CD4-positive, CD25-positive, alpha-beta regulatory T cell (primary cell): ENCODE measurements around the gene GCAT. TPM values are rescaled to one million over a fixed set of nuclear protein-coding genes. Genes with fewer than 3 reads are reported as not detected.

ENCODE experiments used
- ATAC-seq, 2 donors: fragments of 150-1000 bp; cut with Tn5 transposase; one replicate each; pipeline ENCODE4 v1.10.0; 2021; ENCODE audit warnings: low read depth in 2 of 2, moderate number of reproducible peaks in 2 of 2, moderate library complexity in 1 of 2
- DNase-seq, 3 donors: peaks; one replicate each; pipeline versions ENCODE4 v3.0.0 to v3.0.0-alpha.2; 2012 to 2022; ENCODE audit warnings: mixed read lengths in 1 of 3
- H3K27ac ChIP-seq: one replicate; pipeline ENCODE4 v1.7.0; 2013; ENCODE audit warnings: mild to moderate bottlenecking, low read length; ENCODE audit not compliant: insufficient read depth, poor library complexity, severe bottlenecking
- H3K27me3 ChIP-seq: one replicate; pipeline ENCODE4 v1.7.0; 2013; ENCODE audit warnings: low read length; ENCODE audit not compliant: control insufficient read depth, insufficient read depth
- H3K36me3 ChIP-seq: one replicate; pipeline ENCODE4 v1.7.0; 2013; ENCODE audit warnings: mild to moderate bottlenecking, low read length, moderate library complexity; ENCODE audit not compliant: control insufficient read depth, insufficient read depth
- H3K4me1 ChIP-seq: 2 replicates; pipeline ENCODE4 v1.7.0; 2013; ENCODE audit warnings: mild to moderate bottlenecking, low read length; ENCODE audit not compliant: insufficient read depth, control insufficient read depth, poor library complexity, severe bottlenecking
- H3K4me3 ChIP-seq: one replicate; pipeline ENCODE4 v1.7.0; 2013; ENCODE audit warnings: low read depth, mild to moderate bottlenecking, low read length, moderate library complexity
- H3K9me3 ChIP-seq, 2 experiments: 1 replicate in 1 of 2; 2 replicates in 1 of 2; pipeline ENCODE4 v1.7.0; 2013; ENCODE audit warnings: low read length in 2 of 2, mild to moderate bottlenecking in 1 of 2, moderate library complexity in 1 of 2; ENCODE audit not compliant: control insufficient read depth in 2 of 2
- H3K27ac Mint-ChIP-seq, 3 donors: one replicate each; pipeline ENCODE4 v1.8.0; 2020 to 2022; ENCODE audit warnings: mild to moderate bottlenecking in 3 of 3, mixed read lengths in 3 of 3, moderate library complexity in 2 of 3
- H3K27me3 Mint-ChIP-seq: one replicate; pipeline ENCODE4 v1.8.0; 2022; ENCODE audit warnings: mild to moderate bottlenecking, mixed read lengths
- H3K36me3 Mint-ChIP-seq: one replicate; pipeline ENCODE4 v1.8.0; 2020; ENCODE audit warnings: mixed read lengths
- H3K4me1 Mint-ChIP-seq, 4 donors: one replicate each; pipeline ENCODE4 v1.8.0; 2020 to 2022; ENCODE audit warnings: mixed read lengths in 4 of 4, mild to moderate bottlenecking in 1 of 4
- H3K4me3 Mint-ChIP-seq, 4 donors: one replicate each; pipeline ENCODE4 v1.8.0; 2020 to 2022; ENCODE audit warnings: mild to moderate bottlenecking in 4 of 4, mixed read lengths in 4 of 4, moderate library complexity in 3 of 4
- H3K9me3 Mint-ChIP-seq, 7 donors: one replicate each; pipeline ENCODE4 v1.8.0; 2020 to 2022; ENCODE audit warnings: mixed read lengths in 7 of 7, mild to moderate bottlenecking in 3 of 7, moderate library complexity in 2 of 7
- polyA plus RNA-seq, 4 donors: library from polyadenylated mRNA; unstranded; fragments of 300-500 nt; fragmentation: Illumina TruSeq; gene quantifications; one replicate each; pipeline ENCODE4 v1.2.3, GENCODE V29; 2021
- total RNA-seq: library from RNA; stranded (reverse); gene quantifications from one replicate; pipeline ENCODE4 v1.2.3, GENCODE V29; 2022

GCAT gene
- total and polyA plus RNA-seq, 5 donors from 2014 or later, result 0.45 to 2.0 (median 1.4) TPM

DNA sequence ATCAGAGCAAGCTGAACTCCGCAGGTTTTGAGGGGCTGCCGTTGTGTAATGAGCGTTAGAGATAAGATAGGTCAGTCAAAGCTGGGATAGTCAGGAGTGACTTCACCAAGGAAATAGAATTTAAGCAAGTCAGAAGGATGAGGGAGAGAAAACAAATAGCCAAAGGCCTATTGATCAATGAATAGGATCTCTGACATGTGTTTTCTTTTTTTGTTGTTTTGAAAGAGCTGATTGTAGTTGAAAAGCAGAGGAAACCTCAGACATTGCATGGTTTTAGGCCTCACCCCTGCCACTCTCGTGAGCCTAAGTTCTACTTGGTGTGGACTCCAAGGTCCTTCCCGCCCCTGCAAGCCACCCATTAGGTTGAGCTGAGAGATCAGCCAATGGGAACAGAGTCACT lies 44.7 kb downstream of the GCAT start:
- H3K36me3 ChIP-seq, result peaks cover 53% of the 10 kb centered on the region
- Mint-ChIP-seq H3K9me3 (no peaks in the 10 kb centered on the region), H3K36me3 (peaks cover 41% of the 10 kb centered on the region), H3K4me3 (peak overlapping the region in 1 of 4 donors; percentile 11), H3K4me1 (peaks cover 24 to 69% (median 44%) of the 10 kb centered on the region in 4 donors), H3K27ac (no peak overlapping the region), H3K27me3 (no peaks in the 10 kb centered on the region)
- peaks cover 25% of the 10 kb centered on the region for H3K4me1 ChIP-seq
- no peaks in the 10 kb centered on the region for H3K9me3 ChIP-seq
- H3K27me3 ChIP-seq, result no peaks in the 10 kb centered on the region
- no peak for DNase-seq
- H3K4me3 ChIP-seq, result no peak overlapping the region
- no peak overlapping the region for H3K27ac ChIP-seq
- no peak for ATAC-seq

DNA sequence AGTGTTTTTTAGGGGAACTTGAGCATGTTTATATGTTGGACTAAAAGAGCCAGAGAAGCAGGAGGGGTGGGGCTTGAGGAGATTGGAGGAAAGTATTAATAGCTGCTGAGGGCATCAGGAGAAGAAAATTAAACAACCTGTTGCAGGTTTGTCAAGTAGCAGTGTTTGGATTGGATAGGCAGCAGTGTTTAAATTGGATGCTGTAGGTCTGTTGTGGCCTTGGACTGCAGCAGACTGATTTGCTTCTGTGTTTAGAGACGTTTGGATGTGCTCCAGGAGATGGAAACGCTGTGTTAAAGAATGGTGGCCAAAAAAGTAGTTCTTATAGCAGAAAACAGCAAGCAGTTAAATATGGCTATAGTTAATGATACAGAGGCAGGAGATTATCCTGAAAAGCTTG lies 47.2 kb downstream of the GCAT start:
- Histone ChIP-seq H3K9me3 (no peaks in the 10 kb centered on the region), H3K4me1 (peaks cover 19% of the 10 kb centered on the region), H3K27ac (no peak overlapping the region), H3K36me3 (peaks cover 72% of the 10 kb centered on the region), H3K4me3 (no peak overlapping the region), H3K27me3 (no peaks in the 10 kb centered on the region)
- Mint-ChIP-seq H3K9me3 (no peaks in the 10 kb centered on the region), H3K27me3 (no peaks in the 10 kb centered on the region), H3K4me3 (peak overlapping the region in 1 of 4 donors; percentile 33), H3K27ac (peak overlapping the region in 1 of 3 donors; percentile 72), H3K36me3 (peaks cover 51% of the 10 kb centered on the region), H3K4me1 (peaks cover 8 to 56% (median 30%) of the 10 kb centered on the region in 4 donors)
- no peak for DNase-seq
- no peak for ATAC-seq

DNA sequence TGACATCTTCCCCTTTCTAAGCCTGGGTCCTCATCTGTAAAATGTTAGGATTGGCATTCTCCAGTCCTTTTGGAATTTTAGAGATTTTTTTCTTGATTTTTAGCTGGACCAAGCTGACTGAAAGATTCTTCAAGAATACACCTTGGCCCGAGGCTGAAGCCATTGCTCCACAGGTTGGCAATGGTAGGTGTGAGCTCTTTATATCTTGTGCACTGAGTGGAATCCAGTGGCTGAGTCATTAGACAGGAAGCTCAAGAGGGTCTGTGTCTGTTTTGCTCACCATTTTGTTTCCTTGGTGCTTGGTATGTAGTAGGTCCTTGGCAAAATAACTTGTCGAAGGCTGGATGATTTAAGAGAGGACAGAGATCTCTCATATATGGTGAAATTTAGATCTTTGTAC lies 47.7 kb downstream of the GCAT start:
- Mint-ChIP-seq H3K9me3 (peaks cover 0 to 1% (median 0%) of the 10 kb centered on the region in 7 donors), H3K27ac (peak overlapping the region in 1 of 3 donors; percentile 13), H3K27me3 (no peaks in the 10 kb centered on the region), H3K36me3 (peaks cover 52% of the 10 kb centered on the region), H3K4me1 (peaks cover 8 to 51% (median 29%) of the 10 kb centered on the region in 4 donors), H3K4me3 (peak overlapping the region in 1 of 4 donors; percentile 60)
- H3K4me1 ChIP-seq, result peaks cover 14% of the 10 kb centered on the region
- H3K9me3 ChIP-seq, result no peaks in the 10 kb centered on the region
- no peak for ATAC-seq
- H3K27me3 ChIP-seq, result no peaks in the 10 kb centered on the region
- H3K4me3 ChIP-seq, result no peak overlapping the region
- peaks cover 75% of the 10 kb centered on the region for H3K36me3 ChIP-seq
- no peak overlapping the region for H3K27ac ChIP-seq
- DNase-seq, result no peak

DNA sequence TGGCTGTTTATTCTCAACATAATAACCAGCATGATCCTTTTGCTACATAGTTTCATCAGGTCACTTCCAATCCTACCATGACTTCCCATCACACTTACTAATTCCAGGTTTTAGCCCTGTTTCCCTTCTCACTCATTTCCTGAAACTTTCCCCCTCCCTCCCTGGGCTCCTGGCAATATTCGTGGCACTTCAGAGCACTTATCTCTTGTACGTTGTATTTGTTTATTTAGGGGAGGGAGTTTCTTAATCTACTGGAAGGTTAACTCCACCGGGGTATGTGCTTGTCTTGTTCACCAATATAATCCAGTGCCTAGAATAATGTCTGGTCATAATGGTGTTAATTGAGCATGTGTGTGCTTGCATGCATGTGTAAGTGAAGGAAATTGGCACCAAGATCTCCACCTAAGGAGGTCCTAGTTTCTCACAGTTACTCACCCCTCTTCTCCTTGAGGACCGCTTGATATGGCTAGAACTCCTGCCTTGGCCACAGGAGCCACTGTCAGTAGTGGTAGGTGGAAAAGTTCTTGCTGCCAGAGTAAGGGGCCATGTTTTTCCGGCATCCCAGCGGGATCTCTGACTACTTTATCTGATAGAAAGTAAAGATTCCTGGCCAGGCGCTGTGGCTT lies 53.2 kb downstream of the GCAT start:
- Mint-ChIP-seq H3K4me3 (no peak overlapping the region), H3K36me3 (peaks cover 50% of the 10 kb centered on the region), H3K4me1 (peaks cover 0 to 15% (median 7%) of the 10 kb centered on the region in 4 donors), H3K27ac (no peak overlapping the region), H3K9me3 (peaks cover 0 to 1% (median 0%) of the 10 kb centered on the region in 7 donors), H3K27me3 (no peaks in the 10 kb centered on the region)
- no peaks in the 10 kb centered on the region for H3K27me3 ChIP-seq
- no peak overlapping the region for H3K27ac ChIP-seq
- no peak overlapping the region for H3K4me3 ChIP-seq
- ATAC-seq (no peak), DNase-seq (no peak)
- no peaks in the 10 kb centered on the region for H3K9me3 ChIP-seq
- H3K4me1 ChIP-seq, result no peaks in the 10 kb centered on the region
- peaks cover 79% of the 10 kb centered on the region for H3K36me3 ChIP-seq

DNA sequence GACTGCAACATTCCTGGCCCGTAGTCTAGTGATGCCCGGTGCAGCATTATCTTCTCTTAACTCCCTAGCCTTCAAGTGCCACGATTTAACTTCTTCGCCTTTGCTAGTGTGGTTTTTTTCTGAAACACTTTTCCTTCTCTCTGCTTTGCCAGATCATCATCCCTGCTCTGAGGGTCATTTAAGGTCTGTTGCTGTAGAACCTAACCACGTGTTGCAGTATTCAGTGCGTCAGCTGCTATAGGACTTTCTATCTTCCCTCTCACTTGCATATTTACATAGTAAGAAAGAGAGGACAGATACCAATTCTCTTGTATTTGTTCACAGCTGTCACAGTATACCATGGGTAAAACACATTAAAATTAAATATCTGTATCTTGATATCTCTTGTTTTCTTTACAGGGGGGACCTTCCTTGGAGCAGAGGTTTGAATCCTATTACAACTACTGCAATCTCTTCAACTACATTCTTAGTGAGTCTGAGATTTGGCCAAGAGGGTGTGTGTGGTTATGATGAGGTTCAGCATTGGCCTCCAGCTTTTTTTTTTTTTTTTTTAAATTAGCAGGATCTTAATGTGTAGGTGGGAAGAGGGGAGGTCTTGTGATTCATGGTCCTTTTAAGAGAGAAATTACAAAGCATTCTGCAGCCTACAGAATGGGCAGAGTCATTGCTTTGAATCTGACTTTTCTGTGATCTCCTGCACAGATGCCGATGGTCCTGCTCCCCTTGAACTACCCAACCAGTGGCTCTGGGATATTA lies 55.0 kb downstream of the GCAT start:
- DNase-seq (no peak), ATAC-seq (no peak)
- H3K9me3 ChIP-seq, result no peaks in the 10 kb centered on the region
- H3K36me3 ChIP-seq, result peaks cover 87% of the 10 kb centered on the region
- no peaks in the 10 kb centered on the region for H3K27me3 ChIP-seq
- H3K27ac ChIP-seq, result no peak overlapping the region
- H3K4me3 ChIP-seq, result no peak overlapping the region
- Mint-ChIP-seq H3K4me3 (no peak overlapping the region), H3K27ac (peak overlapping the region in 1 of 3 donors; percentile 44), H3K4me1 (peaks cover 0 to 13% (median 6%) of the 10 kb centered on the region in 4 donors), H3K9me3 (peaks cover 0 to 1% (median 0%) of the 10 kb centered on the region in 7 donors), H3K36me3 (peaks cover 44% of the 10 kb centered on the region), H3K27me3 (no peaks in the 10 kb centered on the region)
- no peaks in the 10 kb centered on the region for H3K4me1 ChIP-seq

DNA sequence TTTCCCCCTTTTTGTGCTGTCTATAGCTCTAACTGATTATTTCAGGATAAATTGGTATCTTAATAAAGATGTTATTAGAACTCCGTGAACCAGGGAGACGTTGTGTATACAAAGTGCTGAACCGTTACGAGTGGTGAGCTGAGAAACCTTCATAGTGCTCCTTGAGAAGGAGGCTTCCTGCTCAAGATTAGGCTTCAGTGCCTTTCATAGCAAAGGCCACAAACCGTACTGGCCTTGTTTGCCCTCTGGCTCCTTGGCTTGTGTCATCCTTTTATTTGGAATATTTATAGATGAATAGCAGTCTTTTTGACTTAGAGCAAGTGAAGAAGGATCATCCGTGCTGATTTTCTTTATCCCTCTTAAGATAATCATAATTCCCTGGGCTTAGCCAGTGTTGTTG lies 57.8 kb downstream of the GCAT start:
- Histone ChIP-seq H3K27me3 (no peaks in the 10 kb centered on the region), H3K4me1 (no peaks in the 10 kb centered on the region), H3K27ac (no peak overlapping the region), H3K4me3 (no peak overlapping the region), H3K9me3 (no peaks in the 10 kb centered on the region), H3K36me3 (peaks cover 86% of the 10 kb centered on the region)
- peaks cover 0 to 9% (median 6%) of the 10 kb centered on the region in 4 donors for H3K4me1 Mint-ChIP-seq
- H3K27me3 Mint-ChIP-seq, result no peaks in the 10 kb centered on the region
- no peaks in the 10 kb centered on the region for H3K9me3 Mint-ChIP-seq
- no peak overlapping the region for H3K27ac Mint-ChIP-seq
- DNase-seq (no peak), ATAC-seq (no peak)
- peaks cover 47% of the 10 kb centered on the region for H3K36me3 Mint-ChIP-seq
- no peak overlapping the region for H3K4me3 Mint-ChIP-seq
